B cell (primary cell): ENCODE results near the gene PLPPR2.

Source experiments
- EZH2 ChIP-seq: IDR thresholded peaks from 2 replicates; pipeline ENCODE4 v1.6.1; 2012; ENCODE audit warnings: borderline replicate concordance, low read depth, mild to moderate bottlenecking, moderate library complexity, low read length; ENCODE audit not compliant: insufficient read depth, poor library complexity, severe bottlenecking
- TF ChIP-seq, protein P1 (sequence below): fragments of 200-600 bp; IDR thresholded peaks from one replicate; pipeline ENCODE4 v1.8.0; 2022; ENCODE audit warnings: antibody characterized with exemption, mild to moderate bottlenecking

DNA sequence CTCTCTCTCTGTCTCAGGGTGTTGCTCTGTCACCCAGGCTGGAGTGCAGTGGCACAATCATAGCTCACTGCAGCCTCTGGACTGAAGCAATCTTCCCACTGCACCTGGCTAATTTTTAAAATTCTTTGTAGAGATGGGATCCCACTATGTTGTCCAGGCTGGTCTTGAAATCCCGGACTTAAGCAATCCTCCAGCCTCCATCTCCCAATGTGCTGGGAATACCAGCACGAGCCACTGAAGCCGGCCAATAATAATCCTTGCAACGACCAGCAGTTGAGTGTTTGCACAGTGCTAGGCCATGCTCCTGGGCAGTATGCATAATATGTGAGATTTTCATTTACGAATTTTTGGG, 29.5 kb downstream of the PLPPR2 start:
- TF ChIP-seq, protein P1, sequence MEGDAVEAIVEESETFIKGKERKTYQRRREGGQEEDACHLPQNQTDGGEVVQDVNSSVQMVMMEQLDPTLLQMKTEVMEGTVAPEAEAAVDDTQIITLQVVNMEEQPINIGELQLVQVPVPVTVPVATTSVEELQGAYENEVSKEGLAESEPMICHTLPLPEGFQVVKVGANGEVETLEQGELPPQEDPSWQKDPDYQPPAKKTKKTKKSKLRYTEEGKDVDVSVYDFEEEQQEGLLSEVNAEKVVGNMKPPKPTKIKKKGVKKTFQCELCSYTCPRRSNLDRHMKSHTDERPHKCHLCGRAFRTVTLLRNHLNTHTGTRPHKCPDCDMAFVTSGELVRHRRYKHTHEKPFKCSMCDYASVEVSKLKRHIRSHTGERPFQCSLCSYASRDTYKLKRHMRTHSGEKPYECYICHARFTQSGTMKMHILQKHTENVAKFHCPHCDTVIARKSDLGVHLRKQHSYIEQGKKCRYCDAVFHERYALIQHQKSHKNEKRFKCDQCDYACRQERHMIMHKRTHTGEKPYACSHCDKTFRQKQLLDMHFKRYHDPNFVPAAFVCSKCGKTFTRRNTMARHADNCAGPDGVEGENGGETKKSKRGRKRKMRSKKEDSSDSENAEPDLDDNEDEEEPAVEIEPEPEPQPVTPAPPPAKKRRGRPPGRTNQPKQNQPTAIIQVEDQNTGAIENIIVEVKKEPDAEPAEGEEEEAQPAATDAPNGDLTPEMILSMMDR, result no peak
- no peak for TF ChIP-seq EZH2
